Prostate gland (tissue), 2 donors: ENCODE results near the gene ATF6B. TPM values are rescaled to one million over a fixed set of nuclear protein-coding genes. Genes with fewer than 3 reads are reported as not detected.

Experiments used
- DNase-seq: peaks from one replicate; pipeline ENCODE4 v3.0.0-alpha.2; 2019; ENCODE audit warnings: low spot score
- H3K27ac ChIP-seq, 2 donors: fragments of 200-600 bp; sonication (generic); 2 replicates each; pipeline ENCODE4 v1.5.1; 2017 to 2019
- H3K27me3 ChIP-seq: fragments of 200-600 bp; sonication (generic); replicated peaks from 2 replicates; pipeline ENCODE4 v1.5.1; 2019; ENCODE audit not compliant: insufficient read depth
- H3K36me3 ChIP-seq, 2 donors: fragments of 200-600 bp; sonication (generic); 1 replicate in 1 of 2; 2 replicates in 1 of 2; pipeline versions ENCODE4 v1.5.1 to v1.8.1; 2017 to 2019
- H3K4me1 ChIP-seq: fragments of 200-600 bp; sonication (generic); replicated peaks from 2 replicates; pipeline ENCODE4 v1.5.1; 2019
- H3K4me3 ChIP-seq, 2 donors: fragments of 200-600 bp; sonication (generic); 2 replicates each; pipeline ENCODE4 v1.5.1; 2017 to 2019
- H3K9me3 ChIP-seq: fragments of 200-600 bp; sonication (generic); 2 replicates; pipeline ENCODE4 v1.5.1; 2017
- CTCF ChIP-seq, 4 experiments: fragments of 200-600 bp in 2 of 4; fragments of 450-650 bp in 2 of 4; sonication (generic) in 2 of 4; IDR thresholded peaks; 1 replicate in 3 of 4; 2 replicates in 1 of 4; pipeline ENCODE4 v1.5.1; 2016 to 2019; ENCODE audit warnings: antibody characterized with exemption in 4 of 4, mild to moderate bottlenecking in 2 of 4, moderate library complexity in 2 of 4
- POLR2A ChIP-seq: fragments of 450-650 bp; IDR thresholded peaks from one replicate; pipeline ENCODE4 v1.6.1; 2016; ENCODE audit warnings: antibody characterized with exemption, mild to moderate bottlenecking
- POLR2AphosphoS5 ChIP-seq: sonication (generic); formaldehyde crosslinking; IDR thresholded peaks from one replicate; pipeline ENCODE4 v1.6.1; 2017; ENCODE audit warnings: antibody characterized with exemption
- WGBS: methylation state at CpG from one replicate; pipeline ENCODE4 v1.1.5; 2018; 5-methylcytosine and 5-hydroxymethylcytosine counted together
- intact Hi-C: fragments of 100-400 bp; cut with DNase I; formaldehyde crosslinking; loops from one replicate; pipeline ENCODE4 v1.14.2; 2022
- total RNA-seq, 2 donors: library from RNA; depleted of rRNA; stranded (reverse); fragments of >200 nt; gene quantifications; one replicate each; pipeline ENCODE4 v1.1.0, GENCODE V29; 2016

The ATF6B gene
- total RNA-seq, 2 donors from 2014 or later, result 70.6 to 132 TPM

- peaks cover 19 to 28% of the 10 kb centered on the region in 2 donors for H3K36me3 ChIP-seq
- intact Hi-C loops, result no loop called here
- no peaks in the 10 kb centered on the region for H3K27me3 ChIP-seq
- H3K4me1 ChIP-seq, result no peaks in the 10 kb centered on the region
- WGBS, result 78% methylated on average over 7 of the region's 7 CpGs
- no peak for DNase-seq
- H3K27ac ChIP-seq, result no peak overlapping the region
- TF ChIP-seq POLR2A (no peak), POLR2AphosphoS5 (no peak), CTCF (IDR thresholded peaks at IDR 0.05) (peak in 2 of 4 experiments; percentile 9 to 32)
- H3K4me3 ChIP-seq, result no peak overlapping the region
- no peaks in the 10 kb centered on the region for H3K9me3 ChIP-seq
These were observed 11.4 kb downstream of the ATF6B start for GRCh38 chr6:32116674-32117073.

- Histone ChIP-seq H3K27me3 (no peaks in the 10 kb centered on the region), H3K9me3 (no peaks in the 10 kb centered on the region), H3K4me1 (no peaks in the 10 kb centered on the region), H3K4me3 (no peak overlapping the region), H3K36me3 (peaks cover 10 to 19% of the 10 kb centered on the region in 2 donors), H3K27ac (peak overlapping the region in 1 of 2 donors; percentile 25)
- no peak for DNase-seq
- intact Hi-C loops, result no loop called here
- TF ChIP-seq POLR2AphosphoS5 (no peak), POLR2A (no peak), CTCF (IDR thresholded peaks at IDR 0.05) (no peak)
- WGBS, result 80% methylated on average over 6 of the region's 6 CpGs
These were observed 12.4 kb downstream of the ATF6B start for GRCh38 chr6:32115623-32116022.

- no peak for DNase-seq
- H3K4me1 ChIP-seq, result no peaks in the 10 kb centered on the region
These were observed 13.2 kb downstream of the ATF6B start for GRCh38 chr6:32114796-32115195.

DNA sequence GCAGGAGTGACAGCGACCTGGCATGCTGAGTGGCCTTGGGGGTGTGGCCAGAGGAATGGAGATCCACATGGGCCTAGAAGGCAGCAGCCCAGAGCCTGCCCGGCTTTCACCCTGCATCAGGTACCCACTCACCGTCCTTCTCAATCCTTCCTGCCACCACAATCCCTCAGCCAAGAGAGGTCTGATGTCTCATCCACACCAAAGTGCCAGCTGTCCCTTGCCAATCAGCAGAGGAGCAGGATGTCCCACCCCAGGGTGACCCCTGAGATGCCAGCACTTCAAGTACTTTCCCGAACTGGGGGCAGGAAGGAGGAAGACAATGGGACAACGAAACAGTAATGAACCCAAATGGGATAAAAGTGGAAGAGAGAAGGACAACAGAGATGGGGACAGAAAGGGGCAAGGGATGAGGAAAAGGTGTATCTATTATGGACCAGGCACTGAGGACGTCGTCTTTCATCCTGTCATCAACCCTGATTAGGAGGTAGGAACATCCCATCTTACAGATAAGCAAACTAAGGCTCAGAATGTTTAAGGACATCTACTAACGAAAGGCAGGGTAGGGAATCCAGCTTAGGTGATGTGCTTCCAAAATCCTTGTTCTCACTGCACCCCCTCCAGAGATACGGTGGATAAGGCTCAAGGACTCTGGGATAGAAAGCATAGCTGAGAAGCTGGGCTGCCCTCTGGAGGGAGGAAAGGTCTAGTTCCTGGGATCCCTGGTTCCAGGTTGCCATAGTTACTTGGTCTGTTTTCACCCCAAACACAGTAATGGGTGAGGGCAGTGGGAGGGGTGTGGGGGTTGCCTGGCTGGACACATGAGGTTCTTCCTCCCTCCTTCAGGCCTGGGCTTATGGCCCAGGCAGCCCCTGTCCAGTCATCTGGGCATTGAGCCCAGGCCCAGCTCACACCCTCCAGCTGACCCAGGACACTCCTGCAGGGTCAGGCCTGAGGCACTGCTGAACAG lies 14.4 kb downstream of the ATF6B start:
- intact Hi-C loops, result loop anchor here (1.0 kb wide), 1 partner anchor 26 kb away; no protein-coding TSS in a partner anchor
- TF ChIP-seq POLR2A, result no peak
- TF ChIP-seq CTCF (IDR thresholded peaks at IDR 0.05), result peak in 1 of 4 experiments; percentile 42
- 72% methylated on average over 9 of the region's 9 CpGs for WGBS

More at GRCh38 chr6:32114796-32115195, 13.2 kb downstream of the ATF6B start:
- Histone ChIP-seq H3K27ac (peak overlapping the region; percentile 16 to 25), H3K27me3 (no peaks in the 10 kb centered on the region), H3K36me3 (peaks cover 8 to 17% of the 10 kb centered on the region in 2 donors), H3K9me3 (no peaks in the 10 kb centered on the region), H3K4me3 (no peak overlapping the region)
- 60% methylated on average over 8 of the region's 8 CpGs for WGBS
- TF ChIP-seq POLR2A (no peak), CTCF (IDR thresholded peaks at IDR 0.05) (no peak), POLR2AphosphoS5 (no peak)
- intact Hi-C loops, result no loop called here

More for the DNA sequence above, 14.4 kb downstream of the ATF6B start:
- no peaks in the 10 kb centered on the region for H3K9me3 ChIP-seq
- H3K4me3 ChIP-seq, result no peak overlapping the region
- no peak for DNase-seq
- peaks cover under 1% of the 10 kb centered on the region for H3K4me1 ChIP-seq
- H3K27ac ChIP-seq, result peak overlapping the region; percentile 47 to 48
- H3K27me3 ChIP-seq, result no peaks in the 10 kb centered on the region
- H3K36me3 ChIP-seq, result peaks cover 6 to 16% of the 10 kb centered on the region in 2 donors
